SU-DHL-6 (cell line): Measurements from ENCODE around the gene SEC16A.

Experiments used
- EZH2phosphoT487 ChIP-seq: fragments of 200-600 bp; sonication (generic), shearing (Covaris generic); conservative IDR thresholded peaks from 2 replicates; pipeline ENCODE4 v1.6.1; 2018; ENCODE audit warnings: mild to moderate bottlenecking, antibody characterized with exemption, low read length, moderate library complexity, mixed read lengths
- TF ChIP-seq, protein P1 (sequence below): fragments of 200-600 bp; sonication (generic); IDR thresholded peaks from one replicate; pipeline ENCODE4 v1.5.1; 2017; ENCODE audit warnings: antibody characterized with exemption, mild to moderate bottlenecking, low read length, moderate library complexity; ENCODE audit not compliant: insufficient read depth, poor library complexity, severe bottlenecking

DNA sequence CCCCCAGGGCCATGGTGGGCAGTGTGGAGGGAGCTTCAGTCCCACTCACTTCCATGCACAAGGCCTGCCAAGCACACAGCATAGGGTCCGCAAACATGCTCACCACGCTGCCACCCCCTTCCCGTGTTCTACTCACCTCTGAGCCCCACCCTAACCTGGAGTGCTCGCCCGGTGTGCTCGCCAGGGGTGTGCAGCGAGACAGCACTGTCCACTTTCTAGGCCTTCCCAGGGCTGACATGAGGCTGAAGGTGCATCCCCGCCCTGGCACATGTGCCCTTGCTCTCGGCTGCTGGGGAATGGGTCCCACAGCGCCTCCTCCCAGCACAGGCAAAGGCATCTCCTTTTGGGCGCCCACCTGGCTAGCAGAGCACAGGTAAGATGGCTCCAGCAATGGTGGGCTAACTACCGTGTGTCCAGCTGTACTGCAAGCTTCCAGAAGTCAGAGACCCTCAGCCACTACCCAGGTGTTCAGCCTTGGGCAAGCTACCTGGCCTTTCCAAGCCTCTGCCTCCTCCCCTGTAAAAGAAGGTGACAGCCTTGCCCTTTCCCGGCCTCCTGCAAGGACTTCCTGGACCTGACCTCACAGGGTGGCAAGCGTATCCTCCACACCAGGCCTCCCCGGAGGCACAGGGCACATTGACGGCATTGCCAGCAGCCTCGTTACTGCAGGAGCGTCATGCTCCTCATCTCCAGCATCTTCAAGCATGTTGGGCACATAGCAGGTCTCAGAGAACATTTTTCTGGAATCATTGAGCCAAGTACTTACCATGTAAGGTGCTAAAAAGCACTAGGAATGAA, 4.2 kb upstream of the SEC16A start:
- TF ChIP-seq, protein P1, sequence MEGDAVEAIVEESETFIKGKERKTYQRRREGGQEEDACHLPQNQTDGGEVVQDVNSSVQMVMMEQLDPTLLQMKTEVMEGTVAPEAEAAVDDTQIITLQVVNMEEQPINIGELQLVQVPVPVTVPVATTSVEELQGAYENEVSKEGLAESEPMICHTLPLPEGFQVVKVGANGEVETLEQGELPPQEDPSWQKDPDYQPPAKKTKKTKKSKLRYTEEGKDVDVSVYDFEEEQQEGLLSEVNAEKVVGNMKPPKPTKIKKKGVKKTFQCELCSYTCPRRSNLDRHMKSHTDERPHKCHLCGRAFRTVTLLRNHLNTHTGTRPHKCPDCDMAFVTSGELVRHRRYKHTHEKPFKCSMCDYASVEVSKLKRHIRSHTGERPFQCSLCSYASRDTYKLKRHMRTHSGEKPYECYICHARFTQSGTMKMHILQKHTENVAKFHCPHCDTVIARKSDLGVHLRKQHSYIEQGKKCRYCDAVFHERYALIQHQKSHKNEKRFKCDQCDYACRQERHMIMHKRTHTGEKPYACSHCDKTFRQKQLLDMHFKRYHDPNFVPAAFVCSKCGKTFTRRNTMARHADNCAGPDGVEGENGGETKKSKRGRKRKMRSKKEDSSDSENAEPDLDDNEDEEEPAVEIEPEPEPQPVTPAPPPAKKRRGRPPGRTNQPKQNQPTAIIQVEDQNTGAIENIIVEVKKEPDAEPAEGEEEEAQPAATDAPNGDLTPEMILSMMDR: no peak
- TF ChIP-seq EZH2phosphoT487: no peak
